ENCODE results near the gene PIBF1. TPM values are rescaled to one million over a fixed set of nuclear protein-coding genes. Genes with fewer than 3 reads are reported as not detected.

Gene PIBF1
- total RNA-seq, 1 donor from 2014 or later, result 20.3 TPM

GRCh38 chr13:73065665-73066340, 283.9 kb downstream of the PIBF1 start:
- H3K4me3 Mint-ChIP-seq (ENCODE audit: unreplicated experiment), result no peak overlapping the region
- peaks cover 4% of the 10 kb centered on the region for H3K27me3 Mint-ChIP-seq (ENCODE audit: unreplicated experiment)
- DNase-seq, result no peak
- no peaks in the 10 kb centered on the region for H3K9me3 Mint-ChIP-seq (ENCODE audit: unreplicated experiment)
- no peak overlapping the region for H3K27ac Mint-ChIP-seq (ENCODE audit: unreplicated experiment)
- H3K36me3 Mint-ChIP-seq (ENCODE audit: unreplicated experiment), result no peaks in the 10 kb centered on the region
- H3K4me1 Mint-ChIP-seq (ENCODE audit: low read depth, unreplicated experiment), result peaks cover under 1% of the 10 kb centered on the region
- TF ChIP-seq, protein P1, sequence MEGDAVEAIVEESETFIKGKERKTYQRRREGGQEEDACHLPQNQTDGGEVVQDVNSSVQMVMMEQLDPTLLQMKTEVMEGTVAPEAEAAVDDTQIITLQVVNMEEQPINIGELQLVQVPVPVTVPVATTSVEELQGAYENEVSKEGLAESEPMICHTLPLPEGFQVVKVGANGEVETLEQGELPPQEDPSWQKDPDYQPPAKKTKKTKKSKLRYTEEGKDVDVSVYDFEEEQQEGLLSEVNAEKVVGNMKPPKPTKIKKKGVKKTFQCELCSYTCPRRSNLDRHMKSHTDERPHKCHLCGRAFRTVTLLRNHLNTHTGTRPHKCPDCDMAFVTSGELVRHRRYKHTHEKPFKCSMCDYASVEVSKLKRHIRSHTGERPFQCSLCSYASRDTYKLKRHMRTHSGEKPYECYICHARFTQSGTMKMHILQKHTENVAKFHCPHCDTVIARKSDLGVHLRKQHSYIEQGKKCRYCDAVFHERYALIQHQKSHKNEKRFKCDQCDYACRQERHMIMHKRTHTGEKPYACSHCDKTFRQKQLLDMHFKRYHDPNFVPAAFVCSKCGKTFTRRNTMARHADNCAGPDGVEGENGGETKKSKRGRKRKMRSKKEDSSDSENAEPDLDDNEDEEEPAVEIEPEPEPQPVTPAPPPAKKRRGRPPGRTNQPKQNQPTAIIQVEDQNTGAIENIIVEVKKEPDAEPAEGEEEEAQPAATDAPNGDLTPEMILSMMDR (IDR thresholded peaks at IDR 0.05; ENCODE audit: partially characterized antibody, unreplicated experiment), result no peak

Other genes with a start within 250 kb of the PIBF1 start
- 10.1 TPM for gene MZT1, start 54.5 kb upstream of the PIBF1 start, total RNA-seq (ENCODE audit: unreplicated experiment)
- gene BORA, start 54.2 kb upstream of the PIBF1 start, total RNA-seq (ENCODE audit: unreplicated experiment), result 2.5 TPM
- gene DIS3, start 233 bp upstream of the PIBF1 start, total RNA-seq (ENCODE audit: unreplicated experiment), result 33.1 TPM

Measured in glutamatergic neuron (in vitro differentiated cells).